GM19397 (cell line): ENCODE results near the gene CRTC2.
A peak's percentile ranks its signal among the peaks of the same experiment; 100 is the strongest.

Source experiments
- ATAC-seq: cut with Tn5 transposase; IDR thresholded peaks from one replicate; pipeline ENCODE4 v1.9.1; 2021; ENCODE audit warnings: mild to moderate bottlenecking, moderate library complexity; ENCODE audit not compliant: unreplicated experiment

Gene CRTC2

DNA sequence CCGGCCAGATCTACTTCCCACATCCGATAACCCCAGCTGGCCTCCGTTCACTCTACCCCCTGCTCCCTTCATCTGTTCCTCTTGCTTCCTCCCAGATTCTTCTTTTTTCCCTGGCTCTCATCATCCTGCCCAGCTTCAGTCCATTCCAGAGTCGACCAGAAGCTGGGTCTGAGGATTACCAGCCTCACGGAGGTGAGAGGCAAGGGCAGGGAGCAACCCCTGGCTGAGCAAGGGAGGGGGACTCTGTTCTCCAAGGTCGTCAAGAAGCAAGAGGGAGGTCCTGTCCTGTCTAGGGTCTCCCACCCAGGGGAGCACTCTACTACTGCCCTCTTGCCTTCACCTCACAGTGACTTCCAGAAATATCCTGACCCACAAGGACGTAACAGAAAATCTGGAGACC, 15.1 kb upstream of the CRTC2 start:
- ATAC-seq: no peak

DNA sequence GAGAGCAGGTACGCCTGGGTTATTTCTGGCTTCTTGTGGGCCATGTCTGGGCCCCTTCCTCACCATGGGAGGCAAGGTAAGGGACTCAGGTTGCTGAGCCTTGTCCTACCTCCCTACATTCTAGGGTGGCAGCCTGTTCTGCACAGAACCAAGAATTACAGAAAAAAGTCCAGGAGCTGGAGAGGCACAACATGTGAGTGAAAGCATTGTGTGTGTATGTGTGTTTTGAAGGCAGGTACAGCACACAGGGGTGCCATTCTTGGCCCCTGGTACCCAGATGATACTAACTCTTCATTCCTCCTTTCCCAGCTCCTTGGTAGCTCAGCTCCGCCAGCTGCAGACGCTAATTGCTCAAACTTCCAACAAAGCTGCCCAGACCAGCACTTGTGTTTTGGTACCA, 14.7 kb upstream of the CRTC2 start:
- ATAC-seq: no peak

DNA sequence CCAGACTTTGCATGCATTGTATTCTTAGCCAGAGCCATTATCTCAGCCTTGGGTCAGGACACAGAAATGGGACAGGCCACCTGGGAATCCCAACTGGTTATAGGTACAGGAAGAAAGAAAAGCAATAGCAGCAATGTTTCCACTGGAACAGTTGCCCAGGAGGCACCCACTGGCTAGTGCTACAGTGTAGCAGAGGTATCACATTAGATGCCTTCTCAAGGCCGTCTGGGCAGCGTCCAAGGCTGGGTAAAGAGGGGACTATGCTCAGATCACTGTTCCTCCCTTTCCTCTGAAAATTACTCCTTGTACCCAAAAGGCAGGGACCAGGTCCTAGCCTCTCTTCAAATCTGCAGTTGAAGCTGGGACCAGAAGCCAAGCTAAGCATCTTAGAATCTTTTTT, 11.9 kb upstream of the CRTC2 start:
- no peak for ATAC-seq

DNA sequence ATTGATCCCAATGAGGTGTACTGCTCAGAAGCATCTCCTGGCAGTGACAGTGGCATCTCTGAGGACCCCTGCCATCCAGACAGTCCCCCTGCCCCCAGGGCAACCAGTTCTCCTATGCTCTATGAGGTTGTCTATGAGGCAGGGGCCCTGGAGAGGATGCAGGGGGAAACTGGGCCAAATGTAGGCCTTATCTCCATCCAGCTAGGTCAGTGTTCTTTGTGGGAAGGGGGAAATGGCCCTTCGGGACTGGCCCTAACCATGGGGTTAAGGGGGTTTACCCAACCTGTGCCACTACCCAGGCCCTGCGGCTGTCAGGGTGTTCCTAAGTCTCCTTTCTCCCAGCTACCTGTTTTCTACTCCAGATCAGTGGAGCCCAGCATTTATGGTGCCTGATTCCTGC, 10.6 kb upstream of the CRTC2 start:
- no peak for ATAC-seq

DNA sequence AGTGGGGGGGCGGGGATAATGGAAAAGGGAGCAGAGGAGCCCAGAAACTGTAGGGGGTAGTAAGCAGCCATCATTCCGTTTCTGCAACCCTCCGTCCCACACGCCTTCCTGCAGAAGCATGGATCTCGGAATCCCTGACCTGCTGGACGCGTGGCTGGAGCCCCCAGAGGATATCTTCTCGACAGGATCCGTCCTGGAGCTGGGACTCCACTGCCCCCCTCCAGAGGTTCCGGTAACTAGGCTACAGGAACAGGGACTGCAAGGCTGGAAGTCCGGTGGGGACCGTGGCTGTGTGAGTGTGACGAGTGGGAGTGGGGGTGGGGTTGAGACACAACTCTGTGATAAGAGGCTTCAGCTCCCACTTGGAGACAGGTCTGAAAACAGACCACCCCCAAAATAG, 10.0 kb upstream of the CRTC2 start:
- no peak for ATAC-seq

DNA sequence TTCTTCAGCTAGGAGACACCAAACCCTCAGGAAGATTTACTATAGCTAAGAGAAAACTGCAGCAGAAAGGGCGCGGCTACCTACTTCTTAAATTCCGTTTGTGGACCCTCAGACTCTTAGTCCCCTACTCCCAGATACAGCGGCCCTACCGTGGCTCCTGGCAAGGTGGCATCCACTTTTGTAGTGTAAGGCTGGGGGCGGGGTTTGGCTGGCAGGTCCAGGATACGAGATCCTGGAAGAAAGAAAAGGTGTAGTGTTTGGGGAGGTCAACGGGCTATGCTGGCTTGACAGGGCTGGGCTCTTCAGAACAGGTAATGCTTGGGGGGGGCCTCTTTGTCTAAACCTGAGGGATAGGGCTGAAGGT, 9.6 kb upstream of the CRTC2 start:
- ATAC-seq: no peak

DNA sequence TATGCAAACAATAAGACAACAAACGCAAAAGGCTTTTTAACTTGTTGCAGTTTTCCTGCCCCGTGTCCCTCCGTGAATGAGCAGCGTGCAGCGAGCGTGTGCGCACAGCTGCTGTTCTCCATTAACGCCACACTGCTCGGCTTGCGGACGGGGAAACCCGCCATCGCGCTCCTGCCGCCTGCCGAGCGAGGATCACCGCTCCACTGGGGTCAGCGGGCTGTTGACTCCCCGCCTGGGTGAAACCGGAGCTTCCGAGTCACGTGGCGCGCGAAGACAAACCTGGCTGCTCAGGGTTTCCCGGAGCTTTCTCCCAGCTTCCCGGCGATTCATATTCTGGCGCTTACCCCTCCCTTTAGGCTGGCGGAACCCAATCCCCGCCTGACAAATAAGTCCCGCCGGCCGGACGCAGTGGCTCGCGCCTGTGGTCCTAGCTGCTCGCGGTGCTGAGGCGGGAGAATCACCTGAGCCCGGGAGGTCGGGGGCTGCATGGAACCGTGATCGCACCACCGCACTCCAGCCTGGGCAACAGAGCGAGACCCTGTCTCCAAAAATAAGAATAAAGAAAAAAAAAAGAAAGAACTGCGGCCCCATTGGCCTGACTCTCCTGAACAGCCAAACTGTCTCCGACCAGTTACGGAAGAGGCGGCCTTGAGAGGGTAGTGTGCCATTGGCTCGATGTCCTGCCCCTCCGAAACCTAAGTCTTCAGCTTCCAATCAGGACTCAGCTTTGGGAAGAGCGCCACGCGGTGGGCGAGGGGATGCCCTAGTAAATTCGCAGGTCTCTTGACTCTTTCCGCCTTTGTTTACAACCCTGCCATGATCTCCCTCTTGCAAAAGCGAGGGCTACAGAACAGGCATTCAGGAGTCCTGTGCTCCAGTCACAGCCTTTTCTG, 8.9 kb upstream of the CRTC2 start, which contains the start of gene CREB3L4:
TSS of gene CREB3L4 (plus strand) at position 796 of the 893 bp plus-strand sequence. CDS start 624 bp downstream, outside the sequence.
- ATAC-seq: peak; percentile 54

DNA sequence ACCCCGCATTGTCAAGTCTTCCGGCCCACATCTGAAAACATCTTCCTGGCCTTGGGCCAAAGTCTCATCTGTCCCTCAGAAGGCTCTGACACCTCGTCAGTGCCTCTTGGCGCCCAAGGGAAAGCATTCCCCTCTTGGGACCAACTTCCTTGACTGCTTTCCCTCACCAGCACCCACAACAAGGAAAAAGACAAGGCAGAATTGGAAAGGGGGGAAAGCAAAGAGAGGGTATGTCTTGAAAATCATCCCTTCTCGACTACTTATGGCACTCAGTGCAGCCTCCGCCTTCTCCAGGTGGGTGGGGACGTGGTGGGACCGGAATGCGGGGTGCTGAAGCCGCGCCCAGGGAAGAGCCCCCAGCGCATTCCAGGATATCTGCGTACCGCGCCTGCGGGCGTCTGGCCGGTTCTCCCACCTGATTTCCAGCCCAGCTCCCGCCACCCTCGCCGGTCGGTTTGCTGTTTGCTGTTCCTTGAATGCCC, 5.5 kb upstream of the CRTC2 start:
- ATAC-seq: peak; percentile 1

DNA sequence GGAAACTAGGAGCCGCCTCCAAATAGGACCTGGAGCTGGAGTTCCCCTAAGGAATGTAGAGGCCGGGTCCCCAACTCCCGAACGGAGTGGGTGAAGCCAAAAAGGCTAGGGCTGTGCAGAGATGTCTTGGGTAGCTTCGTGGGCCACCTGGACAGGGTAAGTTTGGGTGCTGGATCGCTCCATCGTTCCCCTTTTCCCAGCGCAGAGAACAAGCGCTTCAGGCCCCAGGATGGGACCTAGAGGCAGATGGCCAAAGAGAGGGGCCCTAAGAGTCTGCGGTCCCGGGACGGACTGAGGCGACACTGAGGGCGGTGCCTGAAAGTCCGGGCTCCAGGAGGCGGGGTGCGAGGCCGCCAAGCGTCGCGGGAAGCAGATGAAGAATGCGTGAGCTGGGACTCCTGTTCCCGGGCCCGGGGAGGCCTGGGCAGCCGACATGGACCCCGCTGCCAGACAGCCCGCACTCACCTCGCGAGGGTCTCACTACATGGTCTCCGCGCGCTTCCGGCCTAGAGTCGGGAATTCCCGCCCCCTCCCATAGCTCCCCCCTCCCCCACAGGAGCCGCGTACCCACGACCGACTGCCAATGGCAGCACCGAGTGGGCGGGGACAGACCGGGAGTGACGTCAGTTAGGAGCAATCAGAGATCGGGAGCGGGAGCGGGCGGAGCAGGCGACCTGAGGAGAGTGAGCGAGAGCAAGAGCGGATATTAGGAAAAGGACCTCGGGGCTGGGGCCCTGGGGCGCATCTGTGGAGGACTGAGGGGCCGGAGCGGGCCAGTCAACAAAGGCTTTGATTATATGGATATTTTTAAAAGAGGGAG, 4.8 kb upstream of the CRTC2 start, which contains the start of gene SLC39A1:
TSS of gene SLC39A1 (minus strand) at position 508 of the 820 bp plus-strand sequence. CDS start 822 bp downstream, outside the sequence.
- ATAC-seq: peak; percentile 36

DNA sequence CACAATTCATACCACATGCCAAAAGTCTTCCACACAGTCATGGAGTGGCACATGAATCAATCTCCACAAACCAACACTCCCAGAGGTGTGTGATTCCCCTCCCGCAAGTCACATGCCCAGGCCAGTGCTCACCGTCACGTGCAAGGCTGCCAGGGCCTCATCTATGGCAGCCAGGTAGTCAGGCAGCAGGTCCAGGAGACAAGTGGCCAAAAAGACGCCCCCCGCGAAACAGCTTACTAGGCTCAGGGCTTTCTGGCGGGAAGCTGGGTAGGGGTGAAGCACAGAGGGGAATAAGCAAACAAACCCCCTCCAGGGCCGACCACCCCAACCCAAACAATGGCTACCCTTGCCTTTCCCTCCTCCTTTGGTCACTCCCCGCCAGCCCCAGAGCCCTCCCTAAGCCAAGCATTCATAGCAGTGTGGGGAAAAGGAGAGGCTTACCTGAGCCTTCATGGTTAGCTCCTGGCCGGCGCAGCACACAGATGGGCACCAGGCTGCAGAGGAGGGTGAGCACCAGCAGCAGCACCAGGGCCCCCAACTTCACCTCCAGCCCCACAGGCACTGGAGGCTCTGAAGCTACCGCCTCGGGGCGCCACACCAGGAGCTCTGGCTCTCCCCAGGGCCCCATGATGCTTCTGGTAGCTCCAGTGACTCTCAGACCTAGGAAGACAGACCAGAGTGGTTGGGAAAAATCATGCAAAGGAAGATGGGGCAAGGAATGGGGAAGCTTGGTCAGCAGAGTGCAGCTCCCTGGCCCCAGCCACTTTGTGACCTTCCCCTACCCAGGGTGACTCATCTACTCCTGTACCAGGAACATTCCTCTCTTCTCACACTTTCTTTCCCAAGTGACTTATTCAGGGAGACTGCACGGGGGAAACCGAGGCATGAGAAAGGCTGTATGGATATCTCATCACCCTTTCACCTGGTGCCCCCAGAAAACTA, 3.9 kb upstream of the CRTC2 start:
- no peak for ATAC-seq

DNA sequence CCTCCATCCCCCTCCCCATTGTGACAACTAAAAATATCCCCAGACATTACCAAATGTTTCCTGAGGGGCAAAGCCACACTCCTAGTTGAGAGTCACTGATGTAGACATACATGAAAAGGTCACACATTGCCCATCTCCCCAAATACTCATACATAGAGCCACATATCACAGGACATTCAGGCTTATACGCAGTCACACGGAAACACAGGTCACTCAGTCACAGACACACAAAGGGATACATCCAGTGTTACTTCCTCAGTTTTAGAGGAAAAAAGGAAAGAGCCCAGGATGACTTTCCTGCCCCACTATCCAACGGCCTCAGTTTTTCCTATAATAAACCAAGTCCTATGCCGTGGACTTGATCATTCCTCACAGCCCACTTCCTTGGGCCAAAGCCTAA, 3.0 kb upstream of the CRTC2 start:
- no peak for ATAC-seq

DNA sequence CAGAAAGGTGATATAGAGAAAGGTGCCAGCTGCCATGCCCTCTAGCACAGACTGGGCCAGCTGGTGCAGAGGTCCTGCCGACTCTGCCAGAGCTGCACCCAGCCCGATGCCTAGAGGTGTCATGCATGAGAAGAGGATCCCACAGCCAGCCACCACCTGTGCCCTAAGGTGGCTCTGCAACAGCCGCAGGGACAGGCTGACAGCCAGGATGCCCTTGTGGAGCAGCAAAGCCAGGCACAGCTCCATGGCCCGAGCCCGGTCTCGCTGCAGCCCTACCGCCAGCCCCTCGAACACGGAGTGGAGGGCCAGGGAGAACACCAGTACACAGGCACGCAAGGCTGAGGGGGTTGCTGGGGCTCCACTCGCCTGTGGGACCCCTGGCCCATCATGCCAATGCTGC, 1.8 kb upstream of the CRTC2 start:
- no peak for ATAC-seq

DNA sequence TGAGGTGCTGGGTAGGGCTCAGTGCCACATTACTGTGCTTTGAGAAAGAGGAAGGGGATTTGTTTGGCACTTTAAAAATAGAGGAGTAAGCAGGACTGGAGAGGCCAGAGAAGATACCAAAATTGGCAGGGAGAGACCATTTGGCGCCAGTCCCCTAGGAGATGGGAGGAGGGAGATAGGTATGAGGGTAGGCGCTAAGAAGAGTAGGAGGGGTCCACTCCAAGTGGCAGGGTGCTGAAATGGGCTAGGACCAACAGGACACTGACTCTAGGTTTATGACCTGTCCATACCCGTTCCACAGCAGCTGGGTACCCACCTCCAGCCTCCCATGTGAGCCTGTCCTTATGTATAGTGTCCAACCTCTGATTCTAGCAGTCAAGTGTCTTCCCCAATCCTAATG, 1.0 kb upstream of the CRTC2 start:
- ATAC-seq: no peak

DNA sequence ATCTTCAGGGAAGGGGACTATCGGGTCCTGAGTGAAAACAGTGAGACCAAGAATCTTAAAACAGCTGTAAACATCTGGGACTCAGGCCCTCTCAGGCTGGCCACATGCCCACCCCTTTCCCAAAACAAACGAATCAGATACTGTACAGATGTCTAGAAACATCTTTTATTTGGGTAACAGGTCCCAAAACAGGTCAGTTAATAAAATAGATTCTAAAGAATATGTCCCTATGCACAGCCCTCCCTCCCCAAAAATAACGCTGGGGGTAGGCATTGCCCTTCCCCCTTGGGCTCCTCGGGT, 499 bp upstream of the CRTC2 start:
- no peak for ATAC-seq

DNA sequence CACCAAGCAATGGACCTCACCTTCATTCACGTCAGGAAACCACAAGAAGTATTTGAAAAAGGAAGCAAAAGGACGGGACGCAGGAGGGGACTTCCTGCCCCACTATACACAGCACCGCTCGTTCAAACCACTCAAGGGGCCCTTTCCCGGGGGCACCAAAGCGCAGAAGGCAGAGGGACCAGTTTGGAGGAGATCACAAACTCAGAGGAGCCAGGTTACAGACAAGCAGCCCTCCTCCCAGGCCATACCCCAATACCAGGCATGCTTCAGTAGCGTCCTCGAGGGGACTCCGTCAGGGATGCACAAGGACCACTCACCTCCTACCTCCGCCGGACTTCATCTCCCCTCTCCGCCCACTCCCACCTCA, 685 bp downstream of the CRTC2 start:
- ATAC-seq: peak; percentile 13

DNA sequence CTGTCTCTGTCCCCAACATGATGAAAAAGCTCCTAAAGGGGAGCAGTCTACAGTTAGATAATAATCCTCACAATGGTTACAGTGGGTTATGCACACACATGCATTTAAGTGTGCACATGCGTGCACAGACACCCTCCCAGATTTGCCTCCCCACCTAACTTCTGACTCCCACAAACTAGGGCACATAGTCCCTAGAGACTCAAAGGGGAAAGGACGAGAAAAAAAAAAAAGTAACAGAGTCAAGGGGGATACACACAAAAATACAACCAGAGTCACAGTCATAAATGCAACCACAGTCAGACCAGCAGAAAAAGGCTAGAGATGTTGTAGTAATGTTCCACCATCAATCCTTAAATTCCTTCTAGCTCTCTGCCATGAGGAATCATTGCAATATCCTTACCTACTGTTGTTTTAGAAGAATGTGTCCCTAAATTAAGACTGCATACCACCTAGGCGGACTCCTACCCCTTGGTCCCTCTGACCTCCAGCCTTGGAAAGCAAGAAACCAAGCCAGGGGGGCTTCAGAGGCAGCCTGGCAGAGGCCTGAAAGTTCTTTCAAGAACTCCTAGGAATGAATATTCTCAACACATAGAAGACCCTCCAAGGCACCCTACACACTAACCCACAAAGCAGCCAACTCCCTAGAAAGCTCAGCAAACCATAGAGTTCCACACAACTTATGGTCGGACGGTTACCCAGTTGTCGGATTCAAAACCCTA, 1.3 kb downstream of the CRTC2 start:
- ATAC-seq: no peak

DNA sequence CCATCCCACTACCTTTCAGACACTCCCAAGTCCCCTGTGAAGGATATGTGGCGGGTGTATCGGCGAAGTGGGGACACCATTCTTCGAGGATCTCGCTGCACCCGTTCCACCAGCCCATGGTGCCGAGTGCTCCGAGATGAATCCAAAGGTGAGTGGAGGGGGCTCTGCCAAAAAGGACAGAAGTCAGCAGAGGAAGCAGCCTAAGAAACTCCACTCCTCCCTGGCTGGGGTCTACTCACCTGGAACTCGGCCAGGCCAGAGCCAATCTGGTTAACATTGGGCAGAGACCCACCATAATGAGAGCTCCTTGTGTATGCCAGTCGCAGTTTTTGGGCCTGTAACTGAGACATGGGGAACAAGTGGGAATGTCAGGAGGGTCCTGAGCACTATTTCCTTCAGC, 3.6 kb downstream of the CRTC2 start:
- ATAC-seq: no peak

DNA sequence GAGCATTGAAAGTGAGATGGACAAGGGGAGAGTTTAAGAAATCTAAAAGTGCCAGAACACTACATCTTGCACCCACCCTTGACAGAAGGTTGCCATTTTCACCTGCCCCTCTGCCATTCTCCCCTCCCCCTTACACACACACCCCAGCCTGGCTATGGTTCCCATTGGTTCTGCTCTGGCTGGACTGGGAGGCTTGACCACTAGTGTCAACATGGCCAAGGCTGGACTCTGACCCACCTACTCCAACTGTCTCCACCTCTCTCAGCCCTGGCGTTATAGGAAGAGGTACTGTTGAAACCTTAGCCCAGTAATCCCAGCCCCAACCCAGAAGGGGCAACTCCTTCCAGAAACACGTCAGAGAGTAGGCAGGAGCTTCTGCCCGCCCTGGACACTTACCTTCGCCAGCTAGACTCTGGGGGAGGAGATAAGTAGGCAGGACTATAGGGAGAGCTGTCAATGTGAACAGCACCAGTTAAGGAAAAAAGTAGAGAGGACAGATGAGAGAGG, 4.5 kb downstream of the CRTC2 start:
- ATAC-seq: no peak

DNA sequence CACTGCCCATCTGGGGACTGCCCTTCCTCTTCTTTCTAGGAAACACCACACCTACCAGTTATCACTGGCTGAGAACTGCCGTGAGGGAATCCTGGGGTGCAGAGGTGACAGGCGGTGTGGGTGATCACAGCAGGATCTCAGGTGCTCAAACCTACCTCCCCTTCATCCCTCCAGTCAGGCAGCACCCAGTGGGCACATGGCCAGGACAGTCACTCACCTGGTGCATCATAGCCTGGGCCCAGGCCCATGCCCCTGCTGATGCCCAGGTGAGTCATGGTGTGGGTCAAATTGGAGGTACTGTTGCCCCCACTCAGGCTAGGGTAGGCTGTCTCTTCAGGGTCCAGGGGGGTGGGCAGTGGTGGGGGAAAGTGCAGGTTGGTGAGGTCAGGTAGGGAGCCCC, 6.6 kb downstream of the CRTC2 start:
- no peak for ATAC-seq

DNA sequence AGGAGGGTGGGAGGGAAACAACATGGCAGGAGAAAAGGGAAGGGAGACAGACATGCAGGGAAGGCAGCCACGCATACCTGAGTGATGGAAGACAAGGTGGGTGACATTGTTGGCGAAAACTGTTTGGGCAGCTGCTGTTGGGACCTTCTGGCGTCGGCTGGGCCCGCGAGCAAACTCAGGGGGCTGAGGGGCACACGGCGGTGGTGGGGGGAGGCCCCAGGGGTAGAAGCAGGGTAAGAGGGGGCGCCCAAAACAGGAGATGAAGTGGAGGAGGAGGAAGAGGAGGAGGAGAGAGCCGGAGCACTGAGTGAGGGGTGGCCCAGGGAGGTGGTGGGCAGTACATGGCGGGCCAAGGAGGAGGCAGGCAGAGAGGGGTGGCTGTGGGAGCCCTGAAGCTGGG, 7.2 kb downstream of the CRTC2 start:
- ATAC-seq: no peak
